Measurements from ENCODE around the gene GRPEL2. TPM values are rescaled to one million over a fixed set of nuclear protein-coding genes. Genes with fewer than 3 reads are reported as not detected.
A peak's percentile ranks its signal among the peaks of the same experiment; 100 is the strongest.

GRPEL2 gene
- polyA plus RNA-seq, 3 donors = 1.9 to 2.7 (median 2.0) TPM

- Histone ChIP-seq H3K4me3 (replicated peaks in 1 of 3; ENCODE audit: low read depth in 2 of 3, low read length in 3 of 3) (no peak overlapping the region), H3K4me1 (ENCODE audit: control insufficient read depth in 1 of 2, insufficient read depth in 2 of 2, low read length in 2 of 2) (no peaks in the 10 kb centered on the region), H3K9ac (ENCODE audit: insufficient read depth, low read length, poor library complexity, severe bottlenecking) (no peak overlapping the region), H3K79me2 (ENCODE audit: insufficient read depth, low read length) (no peaks in the 10 kb centered on the region), H3K9me3 (replicated peaks in 1 of 2; ENCODE audit: control insufficient read depth in 1 of 2, insufficient read depth in 1 of 2, low read length in 2 of 2) (no peaks in the 10 kb centered on the region), H3K4me2 (replicated peaks; ENCODE audit: extremely low read depth, low read length, poor library complexity, severe bottlenecking) (no peak overlapping the region), H3K36me3 (replicated peaks in 1 of 2; ENCODE audit: control insufficient read depth in 1 of 2, insufficient read depth in 2 of 2, low read length in 2 of 2) (no peaks in the 10 kb centered on the region), H3K27ac (ENCODE audit: low read depth in 1 of 2, low read length in 2 of 2) (no peak overlapping the region), H2AFZ (ENCODE audit: insufficient read depth, low read depth, low read length, poor library complexity, severe bottlenecking) (no peak overlapping the region), H4K20me1 (ENCODE audit: insufficient read depth, low read length) (no peaks in the 10 kb centered on the region), H3K27me3 (ENCODE audit: control insufficient read depth in 2 of 2, insufficient read depth in 2 of 2, low read length in 2 of 2) (no peaks in the 10 kb centered on the region)
- H3K4me3 Mint-ChIP-seq = no peak overlapping the region
- H3K27me3 Mint-ChIP-seq (ENCODE audit: low read depth in 3 of 3) = peaks cover 0 to 8% (median 0%) of the 10 kb centered on the region in 3 donors
- WGBS (ENCODE audit: insufficient coverage) = 92% methylated on average over 4 of the region's 4 CpGs
- TF ChIP-seq CTCF (IDR thresholded peaks at IDR 0.05) = no peak
- peak overlapping the region in 1 of 7 donors; percentile 3 for H3K27ac Mint-ChIP-seq
- peaks cover 7% of the 10 kb centered on the region for H3K4me1 Mint-ChIP-seq
- H3K9me3 Mint-ChIP-seq = no peaks in the 10 kb centered on the region
- no peak for DNase-seq
- intact Hi-C loops (cut with micrococcal nuclease) = no loop called here
- no peaks in the 10 kb centered on the region for H3K36me3 Mint-ChIP-seq
These were observed 34.8 kb upstream of the GRPEL2 start for GRCh38 chr5:149310488-149310887.

GRCh38 chr5:149310947-149311658 lies 34.2 kb upstream of the GRPEL2 start:
- no peak for DNase-seq
- WGBS (ENCODE audit: insufficient coverage) = 59% methylated on average over 8 of the region's 10 CpGs
- Histone ChIP-seq H3K79me2 (ENCODE audit: insufficient read depth, low read length) (no peaks in the 10 kb centered on the region), H3K27ac (ENCODE audit: low read depth in 1 of 2, low read length in 2 of 2) (no peak overlapping the region), H4K20me1 (ENCODE audit: insufficient read depth, low read length) (no peaks in the 10 kb centered on the region), H3K4me2 (replicated peaks; ENCODE audit: extremely low read depth, low read length, poor library complexity, severe bottlenecking) (no peak overlapping the region), H3K27me3 (ENCODE audit: control insufficient read depth in 2 of 2, insufficient read depth in 2 of 2, low read length in 2 of 2) (no peaks in the 10 kb centered on the region), H3K4me3 (replicated peaks in 1 of 3; ENCODE audit: low read depth in 2 of 3, low read length in 3 of 3) (no peak overlapping the region), H3K4me1 (ENCODE audit: control insufficient read depth in 1 of 2, insufficient read depth in 2 of 2, low read length in 2 of 2) (no peaks in the 10 kb centered on the region), H3K9me3 (replicated peaks in 1 of 2; ENCODE audit: control insufficient read depth in 1 of 2, insufficient read depth in 1 of 2, low read length in 2 of 2) (no peaks in the 10 kb centered on the region), H2AFZ (ENCODE audit: insufficient read depth, low read depth, low read length, poor library complexity, severe bottlenecking) (no peak overlapping the region), H3K36me3 (replicated peaks in 1 of 2; ENCODE audit: control insufficient read depth in 1 of 2, insufficient read depth in 2 of 2, low read length in 2 of 2) (no peaks in the 10 kb centered on the region), H3K9ac (ENCODE audit: insufficient read depth, low read length, poor library complexity, severe bottlenecking) (no peak overlapping the region)
- Mint-ChIP-seq H3K4me1 (peaks cover 7% of the 10 kb centered on the region), H3K27me3 (ENCODE audit: low read depth in 3 of 3) (peaks cover 0 to 8% (median 0%) of the 10 kb centered on the region in 3 donors), H3K36me3 (no peaks in the 10 kb centered on the region), H3K27ac (no peak overlapping the region), H3K4me3 (no peak overlapping the region), H3K9me3 (no peaks in the 10 kb centered on the region)
- intact Hi-C loops (cut with micrococcal nuclease) = no loop called here
- TF ChIP-seq CTCF (IDR thresholded peaks at IDR 0.05) = no peak
